K562 (cell line): ENCODE data around the gene MRPL48. TPM values are rescaled to one million over a fixed set of nuclear protein-coding genes. Genes with fewer than 3 reads are reported as not detected.

Source experiments
- HSF4 ChIP-seq: fragments of 250-450 bp; sonication (Bioruptor Pico); IDR thresholded peaks from 2 replicates; pipeline ENCODE4 v2.1.2; 2022; ENCODE audit warnings: mild to moderate bottlenecking, moderate library complexity, borderline replicate concordance
- PCBP1 ChIP-seq: fragments of 200-400 bp; formaldehyde crosslinking; IDR thresholded peaks from 2 replicates; pipeline ENCODE4 v1.6.1; 2018; ENCODE audit warnings: mild to moderate bottlenecking, low read depth, low read length; ENCODE audit not compliant: poor library complexity, severe bottlenecking
- RCOR1 ChIP-seq, 2 experiments: IDR thresholded peaks; 2 replicates each; pipeline ENCODE4 v1.6.1; 2012; ENCODE audit warnings: low read depth in 2 of 2, low read length in 2 of 2, borderline replicate concordance in 1 of 2, improper control_type of control experiment in 1 of 2
- TFAP4 ChIP-seq: sonication (generic); formaldehyde crosslinking; IDR thresholded peaks from 2 replicates; pipeline ENCODE4 v1.8.0; 2022; ENCODE audit warnings: missing genetic modification reagents, mild to moderate bottlenecking, moderate library complexity, borderline replicate concordance
- TSHZ1 ChIP-seq: fragments of 250-450 bp; sonication (Bioruptor Pico); IDR thresholded peaks from 2 replicates; pipeline ENCODE4 v1.4.0; 2020; ENCODE audit warnings: mild to moderate bottlenecking, moderate library complexity
- ZNF347 ChIP-seq: fragments of 450-650 bp; formaldehyde crosslinking; IDR thresholded peaks from 2 replicates; pipeline ENCODE4 v1.4.0; 2020; ENCODE audit warnings: low read depth, mild to moderate bottlenecking, moderate library complexity
- ZNF431 ChIP-seq: sonication (generic); formaldehyde crosslinking; IDR thresholded peaks from 2 replicates; pipeline ENCODE4 v1.8.0; 2022; ENCODE audit warnings: mild to moderate bottlenecking, missing genetic modification reagents
- polyA plus RNA-seq, 8 experiments: library from polyadenylated mRNA; depleted of rRNA in 4 of 8; stranded (reverse) in 5 of 8; unstranded in 3 of 8; fragments of >200 nt; fragmentation: Nextera tagmentation in 2 of 8; fragmentation: Illumina TruSeq in 1 of 8; extraction: Ambion mirVana in 2 of 8; extraction: Trizol in 1 of 8; gene quantifications; 2 replicates each; pipeline versions ENCODE4 v1.2.1 to v1.2.3, GENCODE V29; 2011 to 2014; ENCODE audit warnings: inconsistent platforms in 1 of 8, missing spikeins in 1 of 8
- total RNA-seq, 7 experiments: library from RNA; depleted of rRNA in 6 of 7; stranded (reverse); fragments of >200 nt in 6 of 7; fragmentation: Illumina TruSeq in 2 of 7; extraction: Trizol in 2 of 7; gene quantifications; 2 replicates each; pipeline versions ENCODE4 v1.2.1 to v1.2.3, GENCODE V29; 2011 to 2021; ENCODE audit warnings: low replicate concordance in 1 of 7
- TF ChIP-seq, protein P1 (sequence below), 2 experiments: fragments of 450-650 bp in 1 of 2; sonication (generic) in 1 of 2; formaldehyde crosslinking in 1 of 2; IDR thresholded peaks; 2 replicates each; pipeline versions ENCODE4 v1.7.1 to v1.9.0; 2016 to 2022; ENCODE audit warnings: inconsistent platforms in 1 of 2, mild to moderate bottlenecking in 1 of 2, missing genetic modification reagents in 1 of 2
- TF ChIP-seq, protein P2 (sequence below): sonication (generic); formaldehyde crosslinking; IDR thresholded peaks from 2 replicates; pipeline ENCODE4 v1.8.1; 2023; ENCODE audit warnings: mild to moderate bottlenecking, missing genetic modification reagents, moderate library complexity

MRPL48 gene
- total and polyA plus RNA-seq, 9 of the 15 experiments (the other 6 are each of a cell fraction or from before 2014, with no cell fraction given) = 66.0 to 237 (median 104) TPM

DNA sequence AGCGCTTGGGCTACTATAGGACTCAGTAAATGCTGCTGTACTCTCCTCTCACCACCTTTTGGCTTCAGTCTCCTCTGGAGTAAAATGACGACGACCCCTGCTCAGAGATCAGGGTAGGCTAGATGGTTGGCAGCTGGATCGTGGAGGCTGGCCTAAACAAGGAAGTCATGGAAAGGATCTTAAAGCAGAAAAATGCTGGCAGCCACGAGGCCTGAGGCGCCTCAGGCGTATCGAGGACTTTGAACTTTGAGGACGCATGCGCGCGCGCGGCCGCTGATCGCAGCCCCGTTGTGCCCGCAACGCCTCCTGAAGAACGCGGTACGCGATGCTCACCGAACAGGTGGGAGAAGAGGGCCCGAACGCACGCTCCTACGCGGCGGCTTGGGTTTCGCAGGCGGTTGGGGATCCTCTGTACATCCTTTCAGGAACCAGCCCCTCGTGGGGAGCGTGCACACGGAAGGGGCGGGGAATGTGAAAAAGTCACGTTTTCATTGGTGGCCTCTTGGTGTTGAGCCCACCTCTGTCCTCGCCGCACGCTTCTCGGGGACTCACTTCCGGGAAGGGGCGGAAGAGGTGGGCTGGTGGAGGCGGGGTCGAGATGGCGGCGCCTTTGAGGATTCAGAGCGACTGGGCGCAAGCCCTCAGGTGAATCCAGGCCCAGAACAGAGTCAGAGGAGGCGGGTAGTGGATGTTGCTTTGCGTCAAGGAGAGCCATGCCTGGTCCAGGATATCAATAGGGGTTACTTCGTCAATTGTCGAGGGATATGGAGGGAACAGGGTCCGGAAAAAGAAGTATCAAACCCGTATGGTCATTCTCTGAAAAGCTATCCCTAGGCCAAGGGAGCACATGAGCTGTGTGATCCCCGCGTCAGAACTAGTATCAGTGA, 89.0 kb downstream of the MRPL48 start, which contains the start of the genes COA4 and PAAF1 (continued):
- TF ChIP-seq, protein P1, sequence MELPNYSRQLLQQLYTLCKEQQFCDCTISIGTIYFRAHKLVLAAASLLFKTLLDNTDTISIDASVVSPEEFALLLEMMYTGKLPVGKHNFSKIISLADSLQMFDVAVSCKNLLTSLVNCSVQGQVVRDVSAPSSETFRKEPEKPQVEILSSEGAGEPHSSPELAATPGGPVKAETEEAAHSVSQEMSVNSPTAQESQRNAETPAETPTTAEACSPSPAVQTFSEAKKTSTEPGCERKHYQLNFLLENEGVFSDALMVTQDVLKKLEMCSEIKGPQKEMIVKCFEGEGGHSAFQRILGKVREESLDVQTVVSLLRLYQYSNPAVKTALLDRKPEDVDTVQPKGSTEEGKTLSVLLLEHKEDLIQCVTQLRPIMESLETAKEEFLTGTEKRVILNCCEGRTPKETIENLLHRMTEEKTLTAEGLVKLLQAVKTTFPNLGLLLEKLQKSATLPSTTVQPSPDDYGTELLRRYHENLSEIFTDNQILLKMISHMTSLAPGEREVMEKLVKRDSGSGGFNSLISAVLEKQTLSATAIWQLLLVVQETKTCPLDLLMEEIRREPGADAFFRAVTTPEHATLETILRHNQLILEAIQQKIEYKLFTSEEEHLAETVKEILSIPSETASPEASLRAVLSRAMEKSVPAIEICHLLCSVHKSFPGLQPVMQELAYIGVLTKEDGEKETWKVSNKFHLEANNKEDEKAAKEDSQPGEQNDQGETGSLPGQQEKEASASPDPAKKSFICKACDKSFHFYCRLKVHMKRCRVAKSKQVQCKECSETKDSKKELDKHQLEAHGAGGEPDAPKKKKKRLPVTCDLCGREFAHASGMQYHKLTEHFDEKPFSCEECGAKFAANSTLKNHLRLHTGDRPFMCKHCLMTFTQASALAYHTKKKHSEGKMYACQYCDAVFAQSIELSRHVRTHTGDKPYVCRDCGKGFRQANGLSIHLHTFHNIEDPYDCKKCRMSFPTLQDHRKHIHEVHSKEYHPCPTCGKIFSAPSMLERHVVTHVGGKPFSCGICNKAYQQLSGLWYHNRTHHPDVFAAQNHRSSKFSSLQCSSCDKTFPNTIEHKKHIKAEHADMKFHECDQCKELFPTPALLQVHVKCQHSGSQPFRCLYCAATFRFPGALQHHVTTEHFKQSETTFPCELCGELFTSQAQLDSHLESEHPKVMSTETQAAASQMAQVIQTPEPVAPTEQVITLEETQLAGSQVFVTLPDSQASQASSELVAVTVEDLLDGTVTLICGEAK (IDR thresholded peaks at IDR 0.05) = peak; percentile 94
- TF ChIP-seq, protein P1 (CRISPR knock-in tag; IDR thresholded peaks at IDR 0.05) = no peak
- TF ChIP-seq TFAP4 (CRISPR knock-in tag) (peak; percentile 94), HSF4 (no peak), ZNF347 (no peak), TSHZ1 (CRISPR knock-in tag) (no peak), RCOR1 (IDR thresholded peaks at IDR 0.05; ENCODE audit: borderline replicate concordance in 1 of 2, low read depth in 2 of 2, low read length in 2 of 2) (peak in 1 of 2 experiments; percentile 47; a peak in 1 of 4 replicates), ZNF431 (peak; percentile 68; the same call in 1 of the 2 replicates), PCBP1 (peak; percentile 56)
- TF ChIP-seq, protein P2, sequence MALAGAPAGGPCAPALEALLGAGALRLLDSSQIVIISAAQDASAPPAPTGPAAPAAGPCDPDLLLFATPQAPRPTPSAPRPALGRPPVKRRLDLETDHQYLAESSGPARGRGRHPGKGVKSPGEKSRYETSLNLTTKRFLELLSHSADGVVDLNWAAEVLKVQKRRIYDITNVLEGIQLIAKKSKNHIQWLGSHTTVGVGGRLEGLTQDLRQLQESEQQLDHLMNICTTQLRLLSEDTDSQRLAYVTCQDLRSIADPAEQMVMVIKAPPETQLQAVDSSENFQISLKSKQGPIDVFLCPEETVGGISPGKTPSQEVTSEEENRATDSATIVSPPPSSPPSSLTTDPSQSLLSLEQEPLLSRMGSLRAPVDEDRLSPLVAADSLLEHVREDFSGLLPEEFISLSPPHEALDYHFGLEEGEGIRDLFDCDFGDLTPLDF (CRISPR knock-in tag) = peak; percentile 37; the same call in 1 of the 2 replicates
